IMR-90 (cell line): ENCODE results near the gene GABBR1. TPM values are rescaled to one million over a fixed set of nuclear protein-coding genes. Genes with fewer than 3 reads are reported as not detected.

ENCODE experiments used
- ATAC-seq: fragments of 200-7000 bp; cut with Tn5 transposase; 2 replicates; pipeline ENCODE4 v1.9.1; 2020; ENCODE audit warnings: low read depth, mild to moderate bottlenecking, moderate library complexity
- BruUV-seq: library from RNA; stranded (reverse); fragments of 400-500 nt; replicated peaks from 2 replicates; lab custom pipeline; 2021; lab: Mats Ljungman, UMichigan
- CTCF ChIA-PET: fragments of 300-600 bp; formaldehyde crosslinking; extraction: SDS; loops from one replicate; lab custom pipeline; 2021; ENCODE audit warnings: antibody characterized with exemption; lab: Yijun Ruan, JAX
- POLR2A ChIA-PET: fragments of 300-600 bp; sonication (Branson Sonifier 250); formaldehyde crosslinking; loops from one replicate; lab custom pipeline; 2022; ENCODE audit warnings: antibody characterized with exemption; ENCODE audit not compliant: unreplicated experiment; lab: Charles Lee
- DNase-seq: peaks from one replicate; pipeline ENCODE4 v3.0.0; 2013
- H2AFZ ChIP-seq: replicated peaks from 2 replicates; pipeline ENCODE3; 2013; ENCODE audit warnings: low read length, mild to moderate bottlenecking; ENCODE audit not compliant: poor library complexity
- H2AK5ac ChIP-seq: 2 replicates; pipeline ENCODE4 v1.6.1; 2013; ENCODE audit warnings: low read depth, low read length, inconsistent platforms
- H2AK9ac ChIP-seq: replicated peaks from 2 replicates; pipeline ENCODE3; 2013; ENCODE audit warnings: mild to moderate bottlenecking, low read depth, low read length, moderate library complexity; ENCODE audit not compliant: poor library complexity
- H2BK120ac ChIP-seq: 2 replicates; pipeline ENCODE4 v1.6.1; 2013; ENCODE audit warnings: low read depth, low read length, inconsistent platforms
- H2BK15ac ChIP-seq: 3 replicates; pipeline ENCODE4 v1.6.1; 2013; ENCODE audit warnings: low read depth, low read length, inconsistent platforms
- H2BK20ac ChIP-seq: 2 replicates; pipeline ENCODE4 v1.6.1; 2013; ENCODE audit warnings: low read depth, mild to moderate bottlenecking, inconsistent platforms, low read length, moderate library complexity
- H2BK5ac ChIP-seq: 2 replicates; pipeline ENCODE4 v1.6.1; 2013; ENCODE audit warnings: mild to moderate bottlenecking, low read depth, low read length, inconsistent platforms; ENCODE audit not compliant: poor library complexity, severe bottlenecking
- H3K14ac ChIP-seq: replicated peaks from 2 replicates; pipeline ENCODE4 v1.6.1; 2013; ENCODE audit warnings: low read depth, low read length, inconsistent platforms
- H3K18ac ChIP-seq: 2 replicates; pipeline ENCODE4 v1.6.1; 2013; ENCODE audit warnings: low read depth, low read length, control low read depth
- H3K23ac ChIP-seq: 2 replicates; pipeline ENCODE4 v1.6.1; 2013; ENCODE audit warnings: low read depth, low read length, inconsistent platforms
- H3K27ac ChIP-seq: 2 replicates; pipeline ENCODE4 v1.5.1; 2013; ENCODE audit warnings: mild to moderate bottlenecking, control low read depth, low read length; ENCODE audit not compliant: insufficient read depth
- H3K27me3 ChIP-seq: 2 replicates; pipeline ENCODE4 v1.6.1; 2013; ENCODE audit warnings: low read length; ENCODE audit not compliant: control insufficient read depth, insufficient read depth
- H3K36me3 ChIP-seq: 2 replicates; pipeline ENCODE4 v1.6.1; 2013; ENCODE audit warnings: low read length, mixed read lengths; ENCODE audit not compliant: control insufficient read depth, insufficient read depth
- H3K4ac ChIP-seq: 2 replicates; pipeline ENCODE4 v1.6.1; 2013; ENCODE audit warnings: low read depth, low read length, inconsistent platforms
- H3K4me1 ChIP-seq: 2 replicates; pipeline ENCODE4 v1.6.1; 2013; ENCODE audit warnings: low read length, mixed read lengths; ENCODE audit not compliant: control insufficient read depth, insufficient read depth
- H3K4me2 ChIP-seq: 2 replicates; pipeline ENCODE4 v1.6.1; 2013; ENCODE audit warnings: low read depth, mild to moderate bottlenecking, control low read depth, low read length, moderate library complexity
- H3K4me3 ChIP-seq: 2 replicates; pipeline ENCODE4 v1.5.1; 2013; ENCODE audit warnings: low read depth, mild to moderate bottlenecking, control low read depth, low read length, moderate library complexity; ENCODE audit not compliant: insufficient read depth
- H3K56ac ChIP-seq: 2 replicates; pipeline ENCODE4 v1.6.1; 2013; ENCODE audit warnings: low read length, inconsistent platforms; ENCODE audit not compliant: insufficient read depth; ENCODE audit errors: extremely low read depth
- H3K79me1 ChIP-seq, 2 experiments: 2 replicates each; pipeline ENCODE4 v1.6.1; 2013; ENCODE audit warnings: low read length in 2 of 2, inconsistent platforms in 1 of 2, low read depth in 1 of 2
- H3K9ac ChIP-seq: 2 replicates; pipeline ENCODE4 v1.6.1; 2013; ENCODE audit warnings: low read depth, low read length, control low read depth
- H3K9me1 ChIP-seq: 2 replicates; pipeline ENCODE4 v1.6.1; 2013; ENCODE audit warnings: low read length, inconsistent platforms; ENCODE audit not compliant: insufficient read depth
- H3K9me3 ChIP-seq: 2 replicates; pipeline ENCODE4 v1.6.1; 2013; ENCODE audit warnings: low read length; ENCODE audit not compliant: control insufficient read depth, insufficient read depth
- H4K20me1 ChIP-seq: 2 replicates; pipeline ENCODE4 v1.6.1; 2013; ENCODE audit warnings: low read length, inconsistent platforms; ENCODE audit not compliant: insufficient read depth
- H4K5ac ChIP-seq: 2 replicates; pipeline ENCODE4 v1.6.1; 2013; ENCODE audit warnings: mild to moderate bottlenecking, low read depth, low read length, control low read depth
- H4K8ac ChIP-seq, 2 experiments: 2 replicates each; pipeline ENCODE4 v1.6.1; 2013; ENCODE audit warnings: low read depth in 2 of 2, low read length in 2 of 2, control low read depth in 1 of 2, inconsistent platforms in 1 of 2
- H4K91ac ChIP-seq: 2 replicates; pipeline ENCODE4 v1.6.1; 2013; ENCODE audit warnings: low read depth, low read length, inconsistent platforms; ENCODE audit not compliant: insufficient read depth
- BHLHE40 ChIP-seq: fragments of 150-350 bp; IDR thresholded peaks from 2 replicates; pipeline ENCODE4 v1.6.1; 2016; ENCODE audit warnings: mild to moderate bottlenecking, low read depth, low read length
- CEBPB ChIP-seq: IDR thresholded peaks from 2 replicates; pipeline ENCODE4 v1.6.1; 2012; ENCODE audit warnings: low read depth, low read length, improper control_type of control experiment
- CHD1 ChIP-seq: IDR thresholded peaks from 2 replicates; pipeline ENCODE4 v1.6.1; 2012; ENCODE audit warnings: low read depth, low read length, improper control_type of control experiment
- CTCF ChIP-seq: conservative IDR thresholded peaks from 2 replicates; pipeline ENCODE4 v1.5.1; 2012; ENCODE audit warnings: mild to moderate bottlenecking, low read depth, low read length, improper control_type of control experiment
- ELK1 ChIP-seq: fragments of 150-350 bp; IDR thresholded peaks from 2 replicates; pipeline ENCODE4 v1.6.1; 2016; ENCODE audit warnings: low read depth, mild to moderate bottlenecking, low read length, moderate library complexity, borderline replicate concordance
- FOS ChIP-seq: fragments of 150-350 bp; IDR thresholded peaks from 2 replicates; pipeline ENCODE4 v1.6.1; 2016; ENCODE audit warnings: low read depth, low read length
- MAFK ChIP-seq: IDR thresholded peaks from 2 replicates; pipeline ENCODE4 v1.6.1; 2012; ENCODE audit warnings: low read depth, low read length, improper control_type of control experiment
- MAZ ChIP-seq: IDR thresholded peaks from 2 replicates; pipeline ENCODE4 v1.6.1; 2012; ENCODE audit warnings: low read depth, mild to moderate bottlenecking, low read length, improper control_type of control experiment, moderate library complexity, borderline replicate concordance
- MXI1 ChIP-seq: IDR thresholded peaks from 2 replicates; pipeline ENCODE4 v1.6.1; 2012; ENCODE audit warnings: low read depth, mild to moderate bottlenecking, low read length, moderate library complexity, borderline replicate concordance
- NFE2L2 ChIP-seq: fragments of 150-350 bp; IDR thresholded peaks from 2 replicates; pipeline ENCODE4 v1.6.1; 2016; ENCODE audit warnings: low read depth, mild to moderate bottlenecking, low read length
- POLR2A ChIP-seq: IDR thresholded peaks from 2 replicates; pipeline ENCODE4 v1.6.1; 2012; ENCODE audit warnings: mild to moderate bottlenecking, low read depth, low read length
- RAD21 ChIP-seq: IDR thresholded peaks from 2 replicates; pipeline ENCODE4 v1.6.1; 2012; ENCODE audit warnings: low read length, improper control_type of control experiment
- RCOR1 ChIP-seq: IDR thresholded peaks from 2 replicates; pipeline ENCODE4 v1.6.1; 2012; ENCODE audit warnings: mild to moderate bottlenecking, low read length, improper control_type of control experiment; ENCODE audit not compliant: insufficient replicate concordance
- RFX5 ChIP-seq: IDR thresholded peaks from 2 replicates; pipeline ENCODE4 v1.8.0; 2012; ENCODE audit warnings: low read depth, mild to moderate bottlenecking, low read length, moderate library complexity
- SMC3 ChIP-seq: fragments of 150-350 bp; IDR thresholded peaks from 2 replicates; pipeline ENCODE4 v1.6.1; 2016; ENCODE audit warnings: low read depth, mild to moderate bottlenecking, antibody characterized with exemption, low read length, moderate library complexity
- USF2 ChIP-seq: fragments of 150-350 bp; IDR thresholded peaks from 2 replicates; pipeline ENCODE4 v1.6.1; 2017; ENCODE audit warnings: mild to moderate bottlenecking, antibody characterized with exemption, low read length, low read depth
- dilution Hi-C: fragments of 300-500 bp; cut with HindIII; formaldehyde crosslinking; loops from one replicate; pipeline ENCODE4 v1.14.3; 2018; ENCODE audit warnings: low sequenced_read_pairs; ENCODE audit not compliant: unreplicated experiment
- in situ Hi-C: fragments of 300-500 bp; cut with MboI; formaldehyde crosslinking; loops from 3 replicates; pipeline ENCODE4 v1.14.3; 2019; ENCODE audit warnings: low sequenced_read_pairs, inconsistent platforms, mixed read lengths
- intact Hi-C: fragments of 100-400 bp; cut with micrococcal nuclease; formaldehyde crosslinking; loops from 2 replicates; pipeline ENCODE4 v1.10.0; 2022
- polyA plus RNA-seq, 3 experiments: library from polyadenylated mRNA; depleted of rRNA; stranded (reverse); fragments of >200 nt; gene quantifications; 2 replicates each; pipeline ENCODE4 v1.2.3, GENCODE V29; 2012; ENCODE audit warnings: low replicate concordance in 1 of 3
- total RNA-seq: library from RNA; depleted of rRNA; stranded (reverse); fragments of >200 nt; gene quantifications from 2 replicates; pipeline ENCODE4 v1.2.3, GENCODE V29; 2012

The GABBR1 gene
- total and polyA plus RNA-seq, 2 of the 4 experiments (the other 2 are of a cell fraction), result 5.9 to 31.5 TPM

- BruUV-seq, result no TSS peak
- Histone ChIP-seq H4K20me1 (no peaks in the 10 kb centered on the region), H3K27me3 (no peaks in the 10 kb centered on the region), H2BK120ac (no peak overlapping the region), H3K27ac (no peak overlapping the region), H3K9ac (no peak overlapping the region), H4K5ac (no peak overlapping the region), H3K9me3 (no peaks in the 10 kb centered on the region), H3K4me3 (no peak overlapping the region), H2AFZ (no peak overlapping the region), H3K23ac (no peak overlapping the region), H2BK20ac (no peak overlapping the region), H2BK15ac (no peak overlapping the region), H3K14ac (no peak overlapping the region), H3K4me2 (no peak overlapping the region), H3K4me1 (no peaks in the 10 kb centered on the region), H4K8ac (no peak overlapping the region), H3K79me1 (no peaks in the 10 kb centered on the region), H3K18ac (no peak overlapping the region), H2AK5ac (no peak overlapping the region), H3K36me3 (no peaks in the 10 kb centered on the region), H3K4ac (no peak overlapping the region), H3K9me1 (no peaks in the 10 kb centered on the region), H2AK9ac (no peak overlapping the region), H2BK5ac (no peak overlapping the region), H3K56ac (no peak overlapping the region), H4K91ac (no peak overlapping the region)
- ATAC-seq, result no peak
- POLR2A ChIA-PET, result no interaction called here
- CTCF ChIA-PET, result no interaction called here
- in situ Hi-C loops (no loop called here), dilution Hi-C loops (no loop called here), intact Hi-C loops (no loop called here)
- no peak for TF ChIP-seq MAZ
- TF ChIP-seq MAFK, result no peak
- TF ChIP-seq RCOR1, result no peak
- TF ChIP-seq CEBPB, result no peak
- TF ChIP-seq MXI1, result no peak
- no peak for TF ChIP-seq CTCF
- no peak for TF ChIP-seq RAD21
- TF ChIP-seq RFX5, result no peak
- no peak for TF ChIP-seq ELK1
- no peak for TF ChIP-seq USF2
- TF ChIP-seq POLR2A, result no peak
- no peak for TF ChIP-seq SMC3
- no peak for TF ChIP-seq BHLHE40
- no peak for TF ChIP-seq FOS
- no peak for TF ChIP-seq CHD1
- TF ChIP-seq NFE2L2, result no peak
- DNase-seq, result no peak
These were observed 56.9 kb downstream of the GABBR1 start for GRCh38 chr6:29576056-29576455.
